Measurements from ENCODE around the gene YARS1. TPM values are rescaled to one million over a fixed set of nuclear protein-coding genes. Genes with fewer than 3 reads are reported as not detected.

YARS1 gene
- polyA plus RNA-seq, 1 donor (not counting 4 experiments of a cell fraction or from before 2014, with no cell fraction given) = 68.4 TPM

DNA sequence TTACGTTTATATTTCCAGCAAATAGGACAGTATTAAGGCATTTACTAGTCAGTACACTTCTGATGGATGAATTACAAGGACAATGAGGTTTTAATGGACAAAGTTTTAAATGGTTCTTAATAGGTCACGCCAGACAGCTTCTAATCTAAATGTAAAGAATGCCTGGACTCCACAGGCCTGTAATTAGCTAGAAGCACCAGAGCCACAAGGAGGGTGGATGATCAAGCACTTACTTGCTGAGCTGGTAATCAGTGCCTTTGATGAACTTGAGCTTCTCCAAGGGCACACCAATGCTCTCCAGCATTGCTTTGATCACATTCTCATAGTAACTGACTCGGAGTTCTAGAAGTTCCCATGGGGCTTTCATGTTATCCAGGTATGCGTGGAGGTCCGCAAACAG is 6.8 kb downstream of the YARS1 start:
- DNase-seq (ENCODE audit: low read depth, low spot score) (no peak), FAIRE-seq (no peak)
- Histone ChIP-seq H3K36me3 (ENCODE audit: control insufficient read depth in 2 of 2, extremely low read depth in 1 of 2, insufficient read depth in 2 of 2, low read length in 2 of 2) (peaks cover 18 to 49% of the 10 kb centered on the region in 2 experiments), H3K27me3 (ENCODE audit: control insufficient read depth, extremely low read depth, insufficient read depth, low read length) (no peaks in the 10 kb centered on the region), H2AFZ (ENCODE audit: control insufficient read depth, low read length) (no peak overlapping the region), H3K9ac (ENCODE audit: control insufficient read depth, extremely low read depth, insufficient read depth, low read length) (no peak overlapping the region), H3K9me1 (ENCODE audit: control insufficient read depth, extremely low read depth, insufficient read depth, low read length) (peaks cover 9% of the 10 kb centered on the region), H4K20me1 (ENCODE audit: control insufficient read depth, extremely low read depth, insufficient read depth, low read length) (peaks cover 25% of the 10 kb centered on the region), H3K79me2 (ENCODE audit: control insufficient read depth, insufficient read depth, low read length) (peaks cover 69% of the 10 kb centered on the region), H3K9me3 (ENCODE audit: control insufficient read depth, low read depth, low read length) (no peaks in the 10 kb centered on the region), H3K4me1 (ENCODE audit: control insufficient read depth, extremely low read depth, insufficient read depth, low read length) (peaks cover 15% of the 10 kb centered on the region), H3K27ac (ENCODE audit: control insufficient read depth, insufficient read depth, low read length) (no peak overlapping the region), H3K4me3 (ENCODE audit: control insufficient read depth in 2 of 3, extremely low read depth in 1 of 3, insufficient read depth in 2 of 3, low read depth in 1 of 3, low read length in 3 of 3) (no peak overlapping the region), H3K4me2 (ENCODE audit: control insufficient read depth, extremely low read depth, insufficient read depth, low read depth, low read length) (no peak overlapping the region)
- TF ChIP-seq, protein P1, sequence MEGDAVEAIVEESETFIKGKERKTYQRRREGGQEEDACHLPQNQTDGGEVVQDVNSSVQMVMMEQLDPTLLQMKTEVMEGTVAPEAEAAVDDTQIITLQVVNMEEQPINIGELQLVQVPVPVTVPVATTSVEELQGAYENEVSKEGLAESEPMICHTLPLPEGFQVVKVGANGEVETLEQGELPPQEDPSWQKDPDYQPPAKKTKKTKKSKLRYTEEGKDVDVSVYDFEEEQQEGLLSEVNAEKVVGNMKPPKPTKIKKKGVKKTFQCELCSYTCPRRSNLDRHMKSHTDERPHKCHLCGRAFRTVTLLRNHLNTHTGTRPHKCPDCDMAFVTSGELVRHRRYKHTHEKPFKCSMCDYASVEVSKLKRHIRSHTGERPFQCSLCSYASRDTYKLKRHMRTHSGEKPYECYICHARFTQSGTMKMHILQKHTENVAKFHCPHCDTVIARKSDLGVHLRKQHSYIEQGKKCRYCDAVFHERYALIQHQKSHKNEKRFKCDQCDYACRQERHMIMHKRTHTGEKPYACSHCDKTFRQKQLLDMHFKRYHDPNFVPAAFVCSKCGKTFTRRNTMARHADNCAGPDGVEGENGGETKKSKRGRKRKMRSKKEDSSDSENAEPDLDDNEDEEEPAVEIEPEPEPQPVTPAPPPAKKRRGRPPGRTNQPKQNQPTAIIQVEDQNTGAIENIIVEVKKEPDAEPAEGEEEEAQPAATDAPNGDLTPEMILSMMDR (optimal IDR thresholded peaks at IDR 0.05 in 1 of 3, IDR thresholded peaks at IDR 0.05 in 1 of 3, conservative IDR thresholded peaks at IDR 0.05 in 1 of 3; ENCODE audit: extremely low read depth in 1 of 3, insufficient read depth in 2 of 3, low read length in 3 of 3) = no peak
- no peak for TF ChIP-seq EZH2 (IDR thresholded peaks at IDR 0.05; ENCODE audit: low read length)
- dilution Hi-C loops (cut with MboI; ENCODE audit: extremely low pct_ligation_motif_present, low sequenced_read_pairs) = no loop called here

DNA sequence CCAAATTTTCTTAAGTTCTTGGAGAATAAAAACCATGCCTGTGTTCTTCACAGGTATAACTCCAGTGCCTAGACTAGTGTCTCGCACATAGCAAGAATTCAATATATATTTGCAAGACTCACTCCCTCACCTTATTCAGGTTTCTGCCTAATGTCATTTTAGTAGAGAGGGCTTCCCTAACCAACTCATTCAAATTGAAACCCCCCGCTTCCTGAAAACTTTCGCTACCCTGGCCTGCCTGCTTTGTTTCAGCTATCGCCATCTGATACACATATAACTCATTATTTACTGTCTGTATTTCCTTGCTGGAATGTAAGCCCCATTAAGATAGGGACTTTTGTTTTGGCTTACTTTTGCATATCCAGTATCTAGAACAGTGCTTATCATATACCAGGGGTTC is 8.6 kb downstream of the YARS1 start:
- FAIRE-seq (no peak), DNase-seq (ENCODE audit: low read depth, low spot score) (no peak)
- dilution Hi-C loops (cut with MboI; ENCODE audit: extremely low pct_ligation_motif_present, low sequenced_read_pairs) = no loop called here
- H3K27ac ChIP-seq (ENCODE audit: control insufficient read depth, insufficient read depth, low read length) = no peak overlapping the region
- H4K20me1 ChIP-seq (ENCODE audit: control insufficient read depth, extremely low read depth, insufficient read depth, low read length) = peaks cover 20% of the 10 kb centered on the region
- peaks cover 7% of the 10 kb centered on the region for H3K9me1 ChIP-seq (ENCODE audit: control insufficient read depth, extremely low read depth, insufficient read depth, low read length)
- peaks cover 52% of the 10 kb centered on the region for H3K79me2 ChIP-seq (ENCODE audit: control insufficient read depth, insufficient read depth, low read length)
- H2AFZ ChIP-seq (ENCODE audit: control insufficient read depth, low read length) = no peak overlapping the region
- TF ChIP-seq EZH2 (IDR thresholded peaks at IDR 0.05; ENCODE audit: low read length) = no peak
- TF ChIP-seq, protein P1 (optimal IDR thresholded peaks at IDR 0.05 in 1 of 3, IDR thresholded peaks at IDR 0.05 in 1 of 3, conservative IDR thresholded peaks at IDR 0.05 in 1 of 3; ENCODE audit: extremely low read depth in 1 of 3, insufficient read depth in 2 of 3, low read length in 3 of 3) = no peak
- no peaks in the 10 kb centered on the region for H3K27me3 ChIP-seq (ENCODE audit: control insufficient read depth, extremely low read depth, insufficient read depth, low read length)
- H3K9me3 ChIP-seq (ENCODE audit: control insufficient read depth, low read depth, low read length) = no peaks in the 10 kb centered on the region
- H3K4me2 ChIP-seq (ENCODE audit: control insufficient read depth, extremely low read depth, insufficient read depth, low read depth, low read length) = no peak overlapping the region
- H3K4me1 ChIP-seq (ENCODE audit: control insufficient read depth, extremely low read depth, insufficient read depth, low read length) = no peaks in the 10 kb centered on the region
- no peak overlapping the region for H3K9ac ChIP-seq (ENCODE audit: control insufficient read depth, extremely low read depth, insufficient read depth, low read length)
- H3K4me3 ChIP-seq (ENCODE audit: control insufficient read depth in 2 of 3, extremely low read depth in 1 of 3, insufficient read depth in 2 of 3, low read depth in 1 of 3, low read length in 3 of 3) = no peak overlapping the region
- H3K36me3 ChIP-seq (ENCODE audit: control insufficient read depth in 2 of 2, extremely low read depth in 1 of 2, insufficient read depth in 2 of 2, low read length in 2 of 2) = peaks cover 18 to 39% of the 10 kb centered on the region in 2 experiments
